Epithelial cell of prostate (primary cell): ENCODE data around the gene BNC2.
"Not testable (repeated sequence)": the region's sequence is repeated elsewhere in the genome, so short reads cannot be mapped to it uniquely, and the experiment has no call there.

Experiments used
- DNase-seq: peaks from one replicate; pipeline ENCODE4 v3.0.0-alpha.2; 2011; ENCODE audit warnings: low read depth, low spot score
- H3K27ac ChIP-seq: fragments of 450-650 bp; 2 replicates; pipeline ENCODE4 v1.5.1; 2017; ENCODE audit warnings: mild to moderate bottlenecking

The BNC2 gene, protein sequence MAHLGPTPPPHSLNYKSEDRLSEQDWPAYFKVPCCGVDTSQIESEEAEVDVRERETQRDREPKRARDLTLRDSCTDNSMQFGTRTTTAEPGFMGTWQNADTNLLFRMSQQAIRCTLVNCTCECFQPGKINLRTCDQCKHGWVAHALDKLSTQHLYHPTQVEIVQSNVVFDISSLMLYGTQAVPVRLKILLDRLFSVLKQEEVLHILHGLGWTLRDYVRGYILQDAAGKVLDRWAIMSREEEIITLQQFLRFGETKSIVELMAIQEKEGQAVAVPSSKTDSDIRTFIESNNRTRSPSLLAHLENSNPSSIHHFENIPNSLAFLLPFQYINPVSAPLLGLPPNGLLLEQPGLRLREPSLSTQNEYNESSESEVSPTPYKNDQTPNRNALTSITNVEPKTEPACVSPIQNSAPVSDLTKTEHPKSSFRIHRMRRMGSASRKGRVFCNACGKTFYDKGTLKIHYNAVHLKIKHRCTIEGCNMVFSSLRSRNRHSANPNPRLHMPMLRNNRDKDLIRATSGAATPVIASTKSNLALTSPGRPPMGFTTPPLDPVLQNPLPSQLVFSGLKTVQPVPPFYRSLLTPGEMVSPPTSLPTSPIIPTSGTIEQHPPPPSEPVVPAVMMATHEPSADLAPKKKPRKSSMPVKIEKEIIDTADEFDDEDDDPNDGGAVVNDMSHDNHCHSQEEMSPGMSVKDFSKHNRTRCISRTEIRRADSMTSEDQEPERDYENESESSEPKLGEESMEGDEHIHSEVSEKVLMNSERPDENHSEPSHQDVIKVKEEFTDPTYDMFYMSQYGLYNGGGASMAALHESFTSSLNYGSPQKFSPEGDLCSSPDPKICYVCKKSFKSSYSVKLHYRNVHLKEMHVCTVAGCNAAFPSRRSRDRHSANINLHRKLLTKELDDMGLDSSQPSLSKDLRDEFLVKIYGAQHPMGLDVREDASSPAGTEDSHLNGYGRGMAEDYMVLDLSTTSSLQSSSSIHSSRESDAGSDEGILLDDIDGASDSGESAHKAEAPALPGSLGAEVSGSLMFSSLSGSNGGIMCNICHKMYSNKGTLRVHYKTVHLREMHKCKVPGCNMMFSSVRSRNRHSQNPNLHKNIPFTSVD

DNA sequence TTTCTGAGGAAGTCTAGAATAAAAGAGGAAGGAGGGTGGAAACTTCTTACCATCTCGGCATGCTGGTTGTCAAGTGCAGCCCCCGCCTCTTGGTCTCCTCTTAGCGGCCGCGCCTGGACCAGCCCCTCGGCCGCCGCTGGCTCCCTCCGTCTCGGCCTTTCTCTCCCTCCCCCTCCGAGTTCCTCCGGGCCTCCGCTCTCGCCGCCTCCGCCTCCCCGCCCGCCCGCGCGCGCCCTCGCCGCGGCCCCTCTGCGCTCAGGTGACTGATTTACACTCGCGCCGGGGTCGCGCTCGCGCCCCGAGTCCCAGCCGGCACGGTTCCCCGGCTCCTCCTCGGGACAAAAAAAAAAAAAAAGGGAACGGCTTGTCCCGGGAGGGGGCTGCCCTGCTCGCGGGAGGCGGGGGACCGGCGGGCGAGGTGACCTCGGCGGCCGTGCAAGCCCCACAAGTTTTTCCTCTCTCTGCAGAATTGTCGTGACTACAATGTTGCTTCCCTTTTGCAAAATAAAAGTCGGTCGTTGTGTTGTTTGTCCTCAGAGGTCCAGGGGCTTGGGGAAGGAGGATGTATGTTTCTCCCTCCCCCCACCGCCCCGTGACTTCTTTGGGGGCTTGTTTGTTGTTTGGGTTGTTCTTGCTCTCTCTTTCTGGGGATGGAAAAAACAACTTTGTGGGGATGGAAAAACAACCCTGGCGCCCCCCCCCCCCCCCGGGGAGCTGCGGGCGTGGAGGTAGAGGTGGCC, at the start of gene BNC2:
Gene BNC2 (minus strand): TSS at position 75 of the 740 bp plus-strand sequence. CDS start 22 bp downstream, at position 53.
- H3K27ac ChIP-seq = no peak within 1 kb of the TSS
- DNase-seq = no peak

DNA sequence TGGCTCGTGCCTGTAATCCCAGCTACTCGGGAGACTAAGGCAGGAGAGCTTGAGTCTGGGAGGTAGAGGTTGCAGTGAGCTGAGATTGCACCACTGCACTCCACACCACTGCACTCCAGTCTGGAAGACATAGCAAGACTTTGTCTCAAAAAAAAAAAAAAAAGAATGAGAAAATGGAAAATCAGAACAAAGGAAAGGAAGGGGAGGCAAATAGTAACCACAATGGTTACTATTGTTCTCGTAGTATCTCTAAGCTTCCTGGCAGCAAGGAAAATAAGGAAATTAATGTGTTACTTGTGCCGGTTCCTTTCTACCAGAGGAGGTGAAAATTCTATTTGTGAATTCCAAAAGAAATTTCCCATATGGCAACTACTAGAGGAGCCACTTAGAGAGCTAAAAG, 48.5 kb upstream of the BNC2 start:
- DNase-seq = no peak
- H3K27ac ChIP-seq = no peak overlapping the region

DNA sequence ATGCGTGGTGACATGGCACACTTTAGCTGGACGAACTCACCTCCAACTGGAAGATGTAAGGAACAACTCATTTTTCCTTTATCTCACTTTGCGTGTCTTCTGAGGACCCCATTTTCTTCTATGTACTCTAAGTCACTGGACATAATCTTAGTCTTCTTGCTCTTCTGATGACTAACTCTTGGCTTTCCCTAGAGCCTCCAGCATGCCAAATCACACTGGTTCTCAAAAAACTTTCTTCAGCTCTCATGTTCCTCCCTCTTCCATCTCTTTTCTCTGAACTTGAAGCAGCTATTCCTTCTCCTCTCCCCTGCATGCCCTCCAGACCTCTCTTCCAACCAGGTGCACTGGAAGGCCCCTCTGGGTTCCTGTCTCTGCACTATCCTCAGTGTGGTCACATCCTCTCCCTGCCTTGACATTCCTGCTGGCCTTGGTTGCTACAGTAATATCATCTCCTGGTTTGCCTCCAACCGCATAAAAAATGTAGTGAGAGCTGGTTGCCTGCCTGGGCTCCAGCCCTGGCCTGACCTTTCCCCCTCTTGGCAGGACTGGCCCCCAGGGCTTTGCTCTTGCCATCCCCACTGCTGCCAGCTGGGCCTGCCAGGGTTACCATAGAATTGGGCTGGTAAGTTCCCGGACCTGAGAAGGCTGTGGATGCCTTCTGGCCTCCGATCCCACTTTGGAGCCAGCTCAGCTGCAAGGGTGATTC, 44.8 kb upstream of the BNC2 start:
- no peak for DNase-seq
- H3K27ac ChIP-seq = no peak overlapping the region

DNA sequence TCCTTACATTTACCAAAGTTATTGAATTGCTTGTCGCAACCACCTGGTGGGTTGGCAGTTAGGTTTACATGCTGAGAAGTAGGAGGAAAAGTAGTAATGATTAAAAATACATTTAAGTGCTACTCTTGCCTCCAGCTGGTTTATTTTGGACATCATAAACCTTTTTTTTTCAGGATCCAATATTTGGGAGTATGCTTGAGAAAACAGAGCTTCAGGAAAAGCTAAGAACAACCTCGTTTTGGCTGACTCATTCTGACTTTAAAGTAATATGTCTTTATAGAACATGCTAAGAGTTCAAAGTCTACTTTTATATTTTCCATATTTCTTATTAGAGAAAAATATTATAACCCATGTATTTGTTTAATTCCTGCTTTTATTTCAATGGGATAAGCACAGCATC, 41.7 kb upstream of the BNC2 start:
- DNase-seq = no peak

DNA sequence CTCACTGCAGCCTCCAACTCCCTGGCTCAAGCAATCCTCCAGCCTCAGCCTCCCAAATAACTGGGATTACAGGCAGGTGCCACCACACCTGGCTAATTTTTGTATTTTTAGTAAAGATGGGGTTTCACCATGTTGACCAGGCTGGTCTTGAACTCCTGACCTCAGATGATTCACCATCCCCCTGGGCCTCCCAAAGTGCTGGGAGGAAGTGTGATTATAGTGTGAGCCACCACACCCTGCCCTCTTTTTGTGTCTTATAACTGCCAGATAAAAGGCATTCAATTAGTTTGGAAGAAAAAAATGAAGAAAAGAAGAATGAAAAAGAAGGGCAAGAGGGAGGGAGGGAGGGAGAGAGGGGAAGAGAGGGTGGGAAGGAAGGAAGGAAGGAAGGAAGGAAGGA, 37.7 kb upstream of the BNC2 start:
- not testable (repeated sequence) for H3K27ac ChIP-seq, DNase-seq

More for the DNA sequence above, 41.7 kb upstream of the BNC2 start:
- H3K27ac ChIP-seq = no peak overlapping the region

DNA sequence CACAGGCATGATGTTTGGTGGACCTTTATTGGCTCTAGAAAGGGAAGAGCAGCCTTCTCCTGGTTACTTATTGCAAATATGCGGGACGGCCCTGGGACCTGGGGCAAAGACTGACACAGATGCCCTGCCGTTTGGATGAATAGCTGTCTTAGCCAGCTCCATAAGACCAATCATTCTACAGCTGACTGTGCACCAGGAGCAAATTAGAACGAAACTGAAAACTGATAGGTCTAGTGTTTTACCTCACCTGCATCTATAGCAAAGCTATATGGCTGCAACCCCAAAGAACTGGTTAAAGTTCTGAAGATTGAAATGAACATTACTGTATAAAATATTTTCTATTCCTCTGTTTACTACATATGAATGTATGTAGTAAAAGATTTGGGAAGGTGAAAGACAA, 34.2 kb upstream of the BNC2 start:
- DNase-seq = no peak
- H3K27ac ChIP-seq = no peak overlapping the region

DNA sequence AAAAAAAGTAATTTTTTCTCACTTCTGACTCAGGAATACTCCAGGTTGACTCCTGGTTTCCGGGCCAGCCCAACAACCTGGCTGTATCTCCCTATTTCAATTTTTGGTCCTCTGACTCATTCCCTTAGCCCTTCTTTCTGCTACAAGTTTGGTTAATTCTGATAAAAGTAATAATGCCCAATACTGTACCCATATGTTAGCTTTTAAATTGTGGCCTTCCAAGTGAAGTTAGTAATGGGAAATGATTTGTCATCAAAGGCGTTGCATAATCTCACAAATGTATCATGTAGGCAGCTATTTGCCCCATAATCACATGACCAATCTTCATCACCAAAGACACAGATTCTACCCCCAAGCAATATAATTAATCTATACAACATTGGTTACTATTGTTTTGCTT, 31.1 kb upstream of the BNC2 start:
- H3K27ac ChIP-seq = no peak overlapping the region
- peak; percentile 6 for DNase-seq

DNA sequence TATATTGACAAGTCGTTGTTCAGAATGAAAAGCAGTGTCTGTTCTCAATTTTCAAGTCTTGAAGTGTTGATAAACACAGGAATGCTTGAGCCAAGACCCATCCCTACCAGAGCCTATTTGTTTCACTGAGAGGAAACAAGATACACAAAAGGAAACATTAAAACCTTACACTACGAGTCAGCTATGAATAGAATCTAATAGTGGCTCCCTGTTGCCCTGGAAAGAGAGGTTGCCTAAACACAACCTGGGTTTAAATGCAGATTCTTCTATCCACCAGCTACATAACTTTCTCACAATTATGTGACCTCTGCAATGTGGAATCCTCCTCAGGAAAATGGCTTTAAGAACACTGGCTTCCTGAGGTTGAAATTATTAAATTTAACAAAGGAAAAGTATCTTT, 29.1 kb upstream of the BNC2 start:
- H3K27ac ChIP-seq = no peak overlapping the region
- no peak for DNase-seq

DNA sequence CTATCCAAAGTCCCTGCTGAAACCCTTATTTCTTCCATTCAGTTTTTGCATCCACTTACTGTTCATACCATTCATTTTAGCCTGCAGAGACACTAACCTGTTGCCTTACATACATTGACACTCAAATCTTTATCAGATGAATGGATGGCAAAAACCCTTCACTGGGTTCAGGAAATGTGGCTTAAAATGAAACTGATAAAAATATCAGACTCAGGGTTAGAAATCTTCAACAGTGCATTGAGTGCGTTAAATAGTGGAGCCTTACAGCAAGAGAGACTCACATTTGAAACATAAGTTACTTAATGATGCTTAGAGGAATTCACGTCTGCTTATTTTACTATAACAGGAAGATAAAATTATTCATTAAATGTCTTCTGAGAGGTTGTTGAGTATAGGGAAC, 28.0 kb upstream of the BNC2 start:
- DNase-seq = no peak
- no peak overlapping the region for H3K27ac ChIP-seq

DNA sequence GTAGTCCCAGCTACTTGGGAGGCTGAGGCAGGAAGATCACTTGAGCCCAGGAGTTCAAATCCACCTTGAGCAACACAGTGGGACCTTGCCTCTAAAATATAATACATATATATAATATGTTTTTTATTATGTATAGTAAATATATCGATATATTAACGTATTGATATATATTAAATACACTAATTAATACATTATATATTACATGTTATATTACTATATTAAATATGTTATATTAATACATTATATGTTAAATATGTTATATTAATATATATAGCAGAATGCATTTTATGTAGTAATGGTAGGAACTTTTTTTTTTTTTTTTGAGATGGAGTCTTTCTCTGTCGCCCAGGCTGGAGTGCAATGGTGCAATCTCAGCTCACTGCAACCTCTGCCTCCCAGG, 18.1 kb upstream of the BNC2 start:
- H3K27ac ChIP-seq = no peak overlapping the region
- no peak for DNase-seq

DNA sequence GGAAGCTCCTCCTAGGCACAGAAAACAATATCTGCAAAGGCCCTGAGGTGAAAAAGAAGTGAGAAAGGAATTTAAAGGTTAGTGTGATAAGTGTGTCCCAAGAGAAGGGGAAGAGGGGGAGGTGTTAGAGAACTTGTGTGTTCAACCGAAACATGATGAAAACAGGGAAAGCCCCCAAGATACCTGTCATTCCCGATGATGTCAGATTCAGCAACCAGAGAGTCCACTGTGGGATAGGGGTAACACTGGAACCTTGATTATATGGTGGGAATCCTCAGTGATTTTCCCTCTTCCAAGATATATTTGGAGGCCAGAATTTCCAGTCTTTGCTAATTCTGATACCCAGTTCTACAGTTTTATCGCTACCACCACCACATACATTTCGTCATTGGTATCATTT, 15.5 kb upstream of the BNC2 start:
- no peak for DNase-seq
- no peak overlapping the region for H3K27ac ChIP-seq

DNA sequence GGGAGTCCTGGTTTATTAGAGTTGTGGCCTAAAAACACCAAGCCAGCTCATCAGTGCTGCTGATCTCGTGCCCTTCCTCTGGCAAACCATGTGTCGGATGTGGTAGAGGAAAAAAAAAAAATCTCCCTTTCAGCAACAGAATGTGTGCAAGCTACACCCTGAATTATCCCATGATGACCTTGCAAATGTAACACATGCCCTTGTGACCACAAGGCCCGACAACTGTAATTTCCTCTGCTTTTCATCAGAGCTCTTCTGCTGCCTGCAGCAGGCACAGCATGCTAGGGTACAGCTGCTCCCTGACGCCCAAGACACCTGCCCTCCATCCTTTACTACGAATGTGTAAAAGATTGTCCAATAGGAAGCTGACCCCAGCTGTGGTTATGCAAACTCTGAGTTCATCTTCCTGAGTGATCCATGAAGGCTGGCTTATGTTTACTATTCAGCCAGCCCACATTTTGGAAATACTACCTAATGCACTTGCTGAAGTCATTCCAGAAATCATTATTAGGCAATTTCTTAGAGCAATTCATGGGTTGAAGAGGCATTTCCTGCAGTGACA, 14.6 kb upstream of the BNC2 start:
- no peak for DNase-seq
- no peak overlapping the region for H3K27ac ChIP-seq

DNA sequence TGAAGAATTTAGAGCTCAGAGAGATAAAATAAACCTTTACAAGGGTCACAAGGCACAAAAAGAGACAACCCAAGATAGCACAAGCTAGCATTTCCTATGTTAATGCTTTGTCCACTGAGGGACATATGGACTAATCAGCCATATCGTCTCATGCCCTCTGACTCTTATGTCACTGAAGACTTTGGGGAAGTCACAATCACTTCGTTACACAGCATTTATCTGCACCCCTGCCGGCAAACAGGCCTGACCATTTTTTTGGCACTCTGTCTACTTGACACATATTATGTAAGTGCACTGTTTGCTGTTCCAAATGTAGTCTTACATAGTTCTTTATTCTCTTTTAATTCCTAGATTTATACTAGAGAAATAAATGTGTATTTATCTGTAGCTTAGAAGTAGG, 13.9 kb upstream of the BNC2 start:
- no peak for DNase-seq
- H3K27ac ChIP-seq = no peak overlapping the region

DNA sequence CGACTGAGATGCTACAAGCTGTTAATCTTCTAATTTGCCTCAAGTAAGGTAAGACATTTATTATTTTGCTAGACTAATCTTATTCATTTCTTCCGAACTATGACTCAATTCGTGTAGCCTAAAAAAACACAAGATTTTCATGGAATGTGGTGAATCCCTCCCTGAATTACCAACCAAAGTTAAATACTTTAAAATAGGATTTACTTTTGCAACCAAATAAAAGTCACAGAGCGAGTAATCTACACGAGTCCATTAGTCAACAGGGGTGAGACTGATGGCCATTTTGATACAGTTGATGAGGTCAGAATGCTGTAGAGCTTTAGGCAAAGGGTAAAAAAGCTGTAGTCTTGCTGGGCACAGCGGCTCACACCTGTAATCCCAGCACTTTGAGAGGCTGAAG, 13.1 kb upstream of the BNC2 start:
- DNase-seq = no peak
- no peak overlapping the region for H3K27ac ChIP-seq

DNA sequence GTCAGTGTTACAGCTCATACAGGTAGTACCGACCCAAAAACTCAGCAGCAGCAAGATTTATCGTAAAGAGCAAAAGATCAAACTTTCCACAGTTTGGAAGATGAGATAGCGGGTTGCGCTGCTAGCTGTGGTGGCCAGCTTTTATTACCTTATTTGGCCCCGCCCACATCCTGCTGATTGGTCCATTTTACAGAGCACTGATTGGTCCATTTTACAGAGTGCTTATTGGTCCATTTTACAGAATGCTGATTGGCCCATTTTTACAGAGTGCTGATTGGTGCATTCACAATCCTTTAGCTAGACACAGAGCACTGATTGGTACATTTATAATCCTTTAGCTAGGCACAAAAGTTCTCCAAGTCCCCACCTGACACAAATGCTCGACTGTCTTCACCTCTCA, 12.0 kb upstream of the BNC2 start:
- not testable (repeated sequence) for H3K27ac ChIP-seq, DNase-seq

DNA sequence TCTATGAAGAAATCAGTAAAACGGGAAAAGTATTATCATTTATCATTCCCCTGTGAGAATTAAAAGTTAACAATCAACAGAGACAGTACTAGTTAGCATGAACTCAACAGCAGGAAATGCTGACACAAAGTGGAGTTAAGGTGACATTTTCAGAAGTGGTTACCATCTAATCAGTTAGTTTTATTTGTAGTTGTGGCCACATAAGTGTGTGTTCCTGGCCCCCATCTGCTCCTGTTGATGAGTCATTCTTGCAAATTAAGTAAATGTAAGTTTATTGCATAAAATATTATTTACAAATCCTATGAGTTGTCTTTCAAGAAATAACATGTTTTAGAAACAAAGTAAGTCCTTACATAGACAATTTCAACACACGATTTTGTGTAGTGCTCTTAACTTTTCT, 8.9 kb upstream of the BNC2 start:
- no peak for DNase-seq
- H3K27ac ChIP-seq = no peak overlapping the region

DNA sequence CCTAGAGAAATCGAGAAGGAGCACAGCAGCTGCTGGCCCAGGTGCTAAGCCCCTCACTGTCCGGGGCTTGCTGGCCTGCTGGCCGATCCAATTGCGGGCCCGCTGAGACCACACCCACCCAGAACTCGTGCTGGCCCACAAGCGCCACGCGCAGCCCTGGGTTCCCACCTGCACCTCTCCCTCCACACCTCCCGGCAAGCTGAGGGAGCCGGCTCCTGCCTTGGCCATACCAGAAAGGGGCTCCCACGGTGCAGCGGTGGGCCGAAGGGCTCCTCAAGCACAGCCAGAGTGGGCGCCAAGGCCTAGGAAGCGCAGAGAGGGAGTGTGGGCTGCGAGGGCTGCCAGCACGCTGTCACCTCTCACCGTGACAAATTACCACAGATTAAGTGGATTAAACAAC, 6.8 kb upstream of the BNC2 start:
- no peak overlapping the region for H3K27ac ChIP-seq
- DNase-seq = no peak

DNA sequence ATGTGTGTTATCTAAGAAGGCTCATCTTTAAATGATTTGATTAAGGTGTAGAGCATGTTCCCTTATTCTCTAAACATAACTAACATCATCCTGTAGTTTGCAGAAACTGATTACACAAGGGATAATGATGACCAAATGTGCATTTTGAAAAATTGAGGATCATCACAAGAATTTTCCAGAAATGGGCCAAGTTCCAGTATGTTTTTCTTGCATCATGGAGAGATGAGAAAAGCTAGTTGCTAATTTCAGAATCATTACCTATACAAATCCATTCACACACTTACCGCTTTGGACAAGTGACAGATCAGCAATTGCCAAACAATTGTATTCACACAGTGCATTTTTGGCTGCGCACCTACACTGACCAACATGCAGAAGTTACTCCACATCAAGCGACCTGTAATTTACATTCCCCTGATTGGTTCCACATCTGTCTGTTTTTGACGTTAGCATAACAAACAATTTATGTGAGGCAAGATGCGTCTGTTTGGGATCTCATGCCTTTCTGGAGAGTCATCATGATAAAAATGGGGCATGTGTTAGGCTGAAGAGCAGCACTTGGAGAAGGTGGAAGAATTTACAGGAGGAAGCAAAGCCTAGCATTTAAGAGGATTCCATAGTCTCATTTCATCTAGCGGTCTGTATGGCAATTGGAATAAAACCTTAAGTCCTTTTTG, 2.8 kb upstream of the BNC2 start:
- H3K27ac ChIP-seq = no peak overlapping the region
- DNase-seq = no peak
